ENCODE results near the gene RPH3AL. TPM values are rescaled to one million over a fixed set of nuclear protein-coding genes. Genes with fewer than 3 reads are reported as not detected.
"Not testable (repeated sequence)": the region's sequence is repeated elsewhere in the genome, so short reads cannot be mapped to it uniquely, and the experiment has no call there.

Gene RPH3AL
- total RNA-seq, 4 donors from 2014 or later: 6.3 to 14.4 (median 10.8) TPM

GRCh38 chr17:226108-227077 lies 126.2 kb downstream of the RPH3AL start:
- in situ Hi-C loops (cut with MboI; ENCODE audit: low sequenced_read_pairs in 4 of 4): no loop called here
- no peak for ATAC-seq
- intact Hi-C loops (cut with DNase I; ENCODE audit: low total_unique reads): no loop called here
- no peak overlapping the region for H3K4me3 ChIP-seq
- H3K36me3 ChIP-seq: no peaks in the 10 kb centered on the region
- no peak for DNase-seq
- TF ChIP-seq CTCF (IDR thresholded peaks at IDR 0.05 in 4 of 5, conservative IDR thresholded peaks at IDR 0.05 in 1 of 5): no peak
- no peak for TF ChIP-seq POLR2A (IDR thresholded peaks at IDR 0.05)
- H3K4me1 ChIP-seq: no peaks in the 10 kb centered on the region
- no peaks in the 10 kb centered on the region for H3K27me3 ChIP-seq
- no peaks in the 10 kb centered on the region for H3K9me3 ChIP-seq
- H3K27ac ChIP-seq: no peak overlapping the region

- H3K27me3 ChIP-seq: no peaks in the 10 kb centered on the region
- ATAC-seq (no peak), DNase-seq (no peak)
- no peaks in the 10 kb centered on the region for H3K9me3 ChIP-seq
- TF ChIP-seq POLR2A (IDR thresholded peaks at IDR 0.05) (no peak), CTCF (IDR thresholded peaks at IDR 0.05 in 4 of 5, conservative IDR thresholded peaks at IDR 0.05 in 1 of 5) (no peak)
- H3K4me1 ChIP-seq: no peaks in the 10 kb centered on the region
- H3K36me3 ChIP-seq: no peaks in the 10 kb centered on the region
- in situ Hi-C loops (cut with MboI; ENCODE audit: low sequenced_read_pairs in 4 of 4) (no loop called here), intact Hi-C loops (cut with DNase I; ENCODE audit: low total_unique reads) (no loop called here)
- no peak overlapping the region for H3K4me3 ChIP-seq
- no peak overlapping the region for H3K27ac ChIP-seq
Observed at GRCh38 chr17:225551-225950, 127.1 kb downstream of the RPH3AL start.

GRCh38 chr17:224576-224975 lies 128.0 kb downstream of the RPH3AL start:
- ATAC-seq; H3K9me3 ChIP-seq; H3K36me3 ChIP-seq; H3K27ac ChIP-seq; H3K4me3 ChIP-seq; DNase-seq; H3K27me3 ChIP-seq; in situ Hi-C loops (cut with MboI; ENCODE audit: low sequenced_read_pairs in 4 of 4); H3K4me1 ChIP-seq; intact Hi-C loops (cut with DNase I; ENCODE audit: low total_unique reads): not testable (repeated sequence)

- DNase-seq: no peak
- in situ Hi-C loops (cut with MboI; ENCODE audit: low sequenced_read_pairs in 4 of 4): no loop called here
Observed at GRCh38 chr17:223723-224471, 128.7 kb downstream of the RPH3AL start.

More at GRCh38 chr17:223723-224471, 128.7 kb downstream of the RPH3AL start:
- intact Hi-C loops (cut with DNase I; ENCODE audit: low total_unique reads): no loop called here
- Histone ChIP-seq H3K4me3 (no peak overlapping the region), H3K9me3 (no peaks in the 10 kb centered on the region), H3K36me3 (no peaks in the 10 kb centered on the region), H3K27ac (no peak overlapping the region), H3K27me3 (no peaks in the 10 kb centered on the region), H3K4me1 (no peaks in the 10 kb centered on the region)
- no peak for TF ChIP-seq POLR2A (IDR thresholded peaks at IDR 0.05)
- no peak for TF ChIP-seq CTCF (IDR thresholded peaks at IDR 0.05 in 4 of 5, conservative IDR thresholded peaks at IDR 0.05 in 1 of 5)
- no peak for ATAC-seq

Data from gastrocnemius medialis (tissue), 4 donors.